OCI-LY7 (cell line): ENCODE results near the gene NTPCR. TPM values are rescaled to one million over a fixed set of nuclear protein-coding genes. Genes with fewer than 3 reads are reported as not detected.
A peak's percentile ranks its signal among the peaks of the same experiment; 100 is the strongest.
"Not testable (repeated sequence)": the region's sequence is repeated elsewhere in the genome, so short reads cannot be mapped to it uniquely, and the experiment has no call there.

ENCODE experiments used
- BruUV-seq: library from RNA; stranded (reverse); fragments of 400-500 nt; replicated peaks from 2 replicates; lab custom pipeline; 2021; lab: Mats Ljungman, UMichigan
- CTCF ChIA-PET: fragments of 300-600 bp; sonication (Branson Sonifier 250); formaldehyde crosslinking; loops from one replicate; lab custom pipeline; 2022; ENCODE audit warnings: antibody characterized with exemption; ENCODE audit not compliant: unreplicated experiment; lab: Charles Lee
- POLR2A ChIA-PET: fragments of 300-600 bp; sonication (Branson Sonifier 250); formaldehyde crosslinking; loops from one replicate; lab custom pipeline; 2022; ENCODE audit warnings: antibody characterized with exemption; lab: Charles Lee
- DNase-seq: peaks from one replicate; pipeline ENCODE4 v3.0.0-alpha.2; 2015; ENCODE audit warnings: low spot score
- H2AFZ ChIP-seq: fragments of 200-600 bp; sonication (generic), shearing (Covaris generic); 2 replicates; pipeline ENCODE4 v1.6.1; 2014; ENCODE audit warnings: mild to moderate bottlenecking, antibody characterized with exemption, low read length, moderate library complexity
- H3K27ac ChIP-seq: fragments of 200-600 bp; sonication (generic); 2 replicates; pipeline ENCODE4 v1.5.1; 2014; ENCODE audit warnings: mixed run types, low read depth, mild to moderate bottlenecking, moderate library complexity, low read length, inconsistent platforms; ENCODE audit not compliant: poor library complexity, severe bottlenecking
- H3K36me3 ChIP-seq: fragments of 200-600 bp; sonication (generic); 2 replicates; pipeline ENCODE4 v1.6.1; 2014; ENCODE audit warnings: mild to moderate bottlenecking, antibody characterized with exemption, low read length, moderate library complexity, mixed read lengths; ENCODE audit not compliant: insufficient read depth
- H3K4me1 ChIP-seq: fragments of 200-600 bp; sonication (generic); 2 replicates; pipeline ENCODE4 v1.5.1; 2014; ENCODE audit warnings: mild to moderate bottlenecking, low read length; ENCODE audit not compliant: insufficient read depth, poor library complexity, severe bottlenecking
- H3K4me2 ChIP-seq: fragments of 200-600 bp; sonication (generic); 2 replicates; pipeline ENCODE4 v1.6.1; 2014; ENCODE audit warnings: mild to moderate bottlenecking, low read length
- H3K4me3 ChIP-seq: fragments of 200-600 bp; sonication (generic); 2 replicates; pipeline ENCODE4 v1.5.1; 2014; ENCODE audit warnings: mild to moderate bottlenecking, low read depth, low read length; ENCODE audit not compliant: poor library complexity, severe bottlenecking
- H3K79me2 ChIP-seq: fragments of 200-600 bp; sonication (generic); 2 replicates; pipeline ENCODE4 v1.6.1; 2016; ENCODE audit warnings: low read depth, mild to moderate bottlenecking, low read length, moderate library complexity, mixed read lengths; ENCODE audit not compliant: insufficient read depth
- H3K9me2 ChIP-seq: fragments of 200-600 bp; sonication (generic); 2 replicates; pipeline ENCODE4 v1.6.1; 2016; ENCODE audit warnings: mild to moderate bottlenecking, low read length, mixed read lengths; ENCODE audit not compliant: insufficient read depth
- H3K9me3 ChIP-seq: fragments of 200-600 bp; sonication (generic); 2 replicates; pipeline ENCODE4 v1.6.1; 2014; ENCODE audit warnings: mild to moderate bottlenecking, mixed run types, low read length, mixed read lengths
- H4K20me1 ChIP-seq: fragments of 200-600 bp; sonication (generic); 2 replicates; pipeline ENCODE4 v1.6.1; 2014; ENCODE audit warnings: mild to moderate bottlenecking, antibody characterized with exemption, low read length, moderate library complexity, mixed read lengths; ENCODE audit not compliant: insufficient read depth
- CTCF ChIP-seq: fragments of 200-600 bp; sonication (generic); conservative IDR thresholded peaks from 2 replicates; pipeline ENCODE4 v1.5.1; 2014; ENCODE audit warnings: mild to moderate bottlenecking, antibody characterized with exemption, low read length, moderate library complexity, mixed read lengths
- EZH2phosphoT487 ChIP-seq: fragments of 200-600 bp; sonication (generic); IDR thresholded peaks from 2 replicates; pipeline ENCODE4 v1.6.1; 2018; ENCODE audit warnings: low read depth, borderline replicate concordance, mild to moderate bottlenecking, mixed run types, antibody characterized with exemption, low read length, moderate library complexity, mixed read lengths
- intact Hi-C: fragments of 100-400 bp; cut with micrococcal nuclease; formaldehyde crosslinking; loops from one replicate; pipeline ENCODE4 v1.10.0; 2022; ENCODE audit not compliant: unreplicated experiment
- total RNA-seq, 2 experiments: library from RNA; depleted of rRNA in 1 of 2; stranded (reverse); fragments of >200 nt in 1 of 2; shearing (Covaris generic) in 1 of 2; gene quantifications; 2 replicates each; pipeline ENCODE4 v1.2.3, GENCODE V29; 2014 to 2022

Gene NTPCR
- total RNA-seq, 2 experiments from 2014 or later, result 17.3 to 39.1 TPM

GRCh38 chr1:232923739-232924386 is 26.5 kb upstream of the NTPCR start:
- DNase-seq, result peak; percentile 7
- Histone ChIP-seq H2AFZ (no peak overlapping the region), H3K79me2 (no peaks in the 10 kb centered on the region), H3K36me3 (no peaks in the 10 kb centered on the region), H3K27ac (no peak overlapping the region), H3K4me3 (no peak overlapping the region), H3K9me3 (no peaks in the 10 kb centered on the region), H3K4me1 (no peaks in the 10 kb centered on the region), H4K20me1 (no peaks in the 10 kb centered on the region), H3K4me2 (no peak overlapping the region), H3K9me2 (no peaks in the 10 kb centered on the region)
- TF ChIP-seq CTCF (no peak), EZH2phosphoT487 (no peak)
- BruUV-seq, result no TSS peak
- ChIA-PET POLR2A (no interaction called here), CTCF (no interaction called here)
- intact Hi-C loops, result no loop called here

GRCh38 chr1:232924874-232925273 is 25.5 kb upstream of the NTPCR start:
- intact Hi-C loops, result no loop called here
- ChIA-PET CTCF (no interaction called here), POLR2A (no interaction called here)
- Histone ChIP-seq H2AFZ (no peak overlapping the region), H3K36me3 (no peaks in the 10 kb centered on the region), H3K4me1 (no peaks in the 10 kb centered on the region), H3K4me3 (no peak overlapping the region), H3K9me2 (no peaks in the 10 kb centered on the region), H4K20me1 (no peaks in the 10 kb centered on the region), H3K9me3 (no peaks in the 10 kb centered on the region), H3K4me2 (no peak overlapping the region), H3K27ac (no peak overlapping the region), H3K79me2 (no peaks in the 10 kb centered on the region)
- TF ChIP-seq CTCF (no peak), EZH2phosphoT487 (no peak)
- no peak for DNase-seq
- no TSS peak for BruUV-seq

- Histone ChIP-seq H3K4me2 (no peak overlapping the region), H3K4me3 (no peak overlapping the region), H3K9me2 (no peaks in the 10 kb centered on the region), H3K79me2 (no peaks in the 10 kb centered on the region), H4K20me1 (no peaks in the 10 kb centered on the region), H3K4me1 (no peaks in the 10 kb centered on the region), H2AFZ (no peak overlapping the region), H3K36me3 (no peaks in the 10 kb centered on the region), H3K9me3 (no peaks in the 10 kb centered on the region), H3K27ac (no peak overlapping the region)
- no peak for DNase-seq
- CTCF ChIA-PET, result no interaction called here
- no peak for TF ChIP-seq EZH2phosphoT487
- TF ChIP-seq CTCF, result no peak
- no TSS peak for BruUV-seq
- intact Hi-C loops, result no loop called here
- POLR2A ChIA-PET, result no interaction called here
Measured at GRCh38 chr1:232925421-232926220, 24.8 kb upstream of the NTPCR start.

GRCh38 chr1:232927166-232927565 is 23.2 kb upstream of the NTPCR start:
- H2AFZ ChIP-seq, BruUV-seq, H4K20me1 ChIP-seq, H3K27ac ChIP-seq, DNase-seq, H3K36me3 ChIP-seq, H3K9me2 ChIP-seq, H3K79me2 ChIP-seq, H3K4me1 ChIP-seq, H3K9me3 ChIP-seq, H3K4me2 ChIP-seq, H3K4me3 ChIP-seq, CTCF ChIA-PET, POLR2A ChIA-PET, intact Hi-C loops: not testable (repeated sequence)
